Skeletal muscle satellite cell (primary cell): ENCODE results near the gene CDK3.

Source experiments
- H3K27me3 ChIP-seq: 2 replicates; pipeline ENCODE4 v1.7.0; 2013; ENCODE audit warnings: low read length; ENCODE audit not compliant: control insufficient read depth, insufficient read depth
- H3K36me3 ChIP-seq: 2 replicates; pipeline ENCODE4 v1.7.0; 2013; ENCODE audit warnings: mild to moderate bottlenecking, control low read depth, low read length; ENCODE audit not compliant: insufficient read depth
- H3K4me1 ChIP-seq: 2 replicates; pipeline ENCODE4 v1.7.0; 2013; ENCODE audit warnings: low read length; ENCODE audit not compliant: control insufficient read depth, insufficient read depth
- H3K4me2 ChIP-seq: 2 replicates; pipeline ENCODE4 v1.7.0; 2013; ENCODE audit warnings: mild to moderate bottlenecking, low read length
- H3K4me3 ChIP-seq: 2 replicates; pipeline ENCODE4 v1.7.0; 2013; ENCODE audit warnings: low read length
- H3K9ac ChIP-seq: 2 replicates; pipeline ENCODE4 v1.7.0; 2013; ENCODE audit warnings: mild to moderate bottlenecking, low read depth, low read length, moderate library complexity
- H3K9me3 ChIP-seq: replicated peaks from 2 replicates; pipeline ENCODE4 v1.7.0; 2013; ENCODE audit warnings: mild to moderate bottlenecking, control low read depth, low read length

Gene CDK3

GRCh38 chr17:76018801-76019200 lies 18.1 kb downstream of the CDK3 start:
- Histone ChIP-seq H3K4me3 (no peak overlapping the region), H3K4me2 (no peak overlapping the region), H3K36me3 (no peaks in the 10 kb centered on the region), H3K9me3 (no peaks in the 10 kb centered on the region), H3K9ac (no peak overlapping the region), H3K4me1 (no peaks in the 10 kb centered on the region), H3K27me3 (peaks cover 22% of the 10 kb centered on the region)

GRCh38 chr17:76019833-76020467 lies 19.3 kb downstream of the CDK3 start:
- Histone ChIP-seq H3K9ac (no peak overlapping the region), H3K27me3 (peaks cover 17% of the 10 kb centered on the region), H3K36me3 (no peaks in the 10 kb centered on the region), H3K4me1 (no peaks in the 10 kb centered on the region), H3K4me3 (no peak overlapping the region), H3K9me3 (no peaks in the 10 kb centered on the region), H3K4me2 (no peak overlapping the region)

DNA sequence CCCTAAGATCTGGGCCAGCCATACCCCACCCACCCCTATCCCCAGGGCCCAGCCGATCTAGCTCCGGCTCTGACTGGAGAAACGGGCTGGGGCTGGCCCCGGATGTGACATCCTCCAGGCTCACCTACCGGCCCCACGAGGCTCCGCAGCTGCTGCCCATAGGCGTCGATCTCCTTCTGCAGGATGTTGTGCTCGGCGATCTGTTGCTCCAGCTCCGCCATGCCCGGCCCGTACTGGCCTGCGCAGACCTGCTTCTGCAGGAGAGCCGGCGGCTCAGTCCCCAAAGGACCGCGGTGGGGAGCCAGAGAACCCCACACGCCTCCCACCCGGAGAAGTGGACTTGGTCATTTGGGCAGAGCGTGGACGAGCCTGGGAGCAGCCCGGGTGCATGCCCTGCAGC lies 21.6 kb downstream of the CDK3 start:
- H3K9me3 ChIP-seq: no peaks in the 10 kb centered on the region
- no peaks in the 10 kb centered on the region for H3K4me1 ChIP-seq
- peaks cover 5% of the 10 kb centered on the region for H3K27me3 ChIP-seq
- H3K4me2 ChIP-seq: no peak overlapping the region
- H3K9ac ChIP-seq: no peak overlapping the region
- no peak overlapping the region for H3K4me3 ChIP-seq
- H3K36me3 ChIP-seq: no peaks in the 10 kb centered on the region

GRCh38 chr17:76022973-76023899 lies 22.6 kb downstream of the CDK3 start:
- H3K4me2 ChIP-seq: no peak overlapping the region
- H3K9me3 ChIP-seq: no peaks in the 10 kb centered on the region
- no peak overlapping the region for H3K9ac ChIP-seq
- H3K27me3 ChIP-seq: peaks cover 5% of the 10 kb centered on the region
- no peak overlapping the region for H3K4me3 ChIP-seq
- no peaks in the 10 kb centered on the region for H3K36me3 ChIP-seq
- no peaks in the 10 kb centered on the region for H3K4me1 ChIP-seq

GRCh38 chr17:76023900-76024237 lies 23.2 kb downstream of the CDK3 start:
- no peaks in the 10 kb centered on the region for H3K4me1 ChIP-seq
- no peaks in the 10 kb centered on the region for H3K36me3 ChIP-seq
- peaks cover 5% of the 10 kb centered on the region for H3K27me3 ChIP-seq
- no peak overlapping the region for H3K4me3 ChIP-seq
- no peak overlapping the region for H3K9ac ChIP-seq
- H3K9me3 ChIP-seq: no peaks in the 10 kb centered on the region
- H3K4me2 ChIP-seq: no peak overlapping the region

DNA sequence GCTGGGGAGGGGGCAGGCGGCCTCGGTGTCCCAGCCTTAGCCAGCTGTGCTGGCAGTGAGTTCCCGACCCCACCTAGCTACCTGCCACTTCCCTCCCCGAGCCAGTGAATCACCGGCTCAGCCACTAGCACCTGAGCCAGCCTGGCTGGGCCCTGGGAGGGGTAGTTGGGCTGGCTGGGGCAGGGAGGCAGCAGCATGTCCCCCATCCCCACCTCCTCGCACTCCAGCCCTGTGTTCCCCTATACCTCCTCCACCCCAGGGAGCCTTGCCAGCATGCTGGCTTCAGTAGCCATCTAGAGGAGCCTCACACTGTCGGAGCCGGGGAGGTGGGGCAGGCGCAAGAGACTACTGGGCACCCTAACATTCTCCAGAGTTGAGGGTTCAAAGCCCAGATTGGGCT lies 23.7 kb downstream of the CDK3 start:
- Histone ChIP-seq H3K4me2 (no peak overlapping the region), H3K4me3 (no peak overlapping the region), H3K9me3 (no peaks in the 10 kb centered on the region), H3K4me1 (peaks cover 2% of the 10 kb centered on the region), H3K9ac (no peak overlapping the region), H3K36me3 (no peaks in the 10 kb centered on the region), H3K27me3 (peaks cover 5% of the 10 kb centered on the region)

- peaks cover 9% of the 10 kb centered on the region for H3K4me1 ChIP-seq
- H3K9me3 ChIP-seq: no peaks in the 10 kb centered on the region
- no peak overlapping the region for H3K4me2 ChIP-seq
- H3K27me3 ChIP-seq: no peaks in the 10 kb centered on the region
- no peaks in the 10 kb centered on the region for H3K36me3 ChIP-seq
- H3K9ac ChIP-seq: no peak overlapping the region
- no peak overlapping the region for H3K4me3 ChIP-seq
Measured at GRCh38 chr17:76025294-76025693, 24.6 kb downstream of the CDK3 start.

DNA sequence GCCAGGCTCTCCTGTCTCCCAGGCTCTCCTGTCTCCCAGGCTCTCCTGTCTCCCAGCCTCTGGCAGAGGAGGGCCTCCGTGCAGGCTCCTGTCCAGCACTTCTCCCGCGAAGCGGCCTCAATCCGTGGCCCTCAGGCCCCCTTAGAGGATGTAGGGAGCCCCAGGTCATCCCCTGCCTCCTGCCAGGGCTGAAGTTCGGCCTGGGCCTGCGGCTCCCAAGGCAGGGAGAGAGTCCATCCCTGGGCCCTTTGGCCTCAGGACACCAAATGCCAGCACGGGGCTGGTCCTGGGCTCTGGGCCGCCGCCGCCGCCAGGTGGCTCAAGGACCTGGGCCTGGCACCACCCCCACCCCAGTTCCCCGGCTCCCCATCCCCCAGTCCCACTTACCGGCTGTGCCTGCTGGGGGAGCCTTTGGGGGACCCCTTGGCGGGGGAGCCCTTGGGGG lies 26.1 kb downstream of the CDK3 start:
- Histone ChIP-seq H3K4me3 (no peak overlapping the region), H3K9ac (no peak overlapping the region), H3K27me3 (no peaks in the 10 kb centered on the region)

DNA sequence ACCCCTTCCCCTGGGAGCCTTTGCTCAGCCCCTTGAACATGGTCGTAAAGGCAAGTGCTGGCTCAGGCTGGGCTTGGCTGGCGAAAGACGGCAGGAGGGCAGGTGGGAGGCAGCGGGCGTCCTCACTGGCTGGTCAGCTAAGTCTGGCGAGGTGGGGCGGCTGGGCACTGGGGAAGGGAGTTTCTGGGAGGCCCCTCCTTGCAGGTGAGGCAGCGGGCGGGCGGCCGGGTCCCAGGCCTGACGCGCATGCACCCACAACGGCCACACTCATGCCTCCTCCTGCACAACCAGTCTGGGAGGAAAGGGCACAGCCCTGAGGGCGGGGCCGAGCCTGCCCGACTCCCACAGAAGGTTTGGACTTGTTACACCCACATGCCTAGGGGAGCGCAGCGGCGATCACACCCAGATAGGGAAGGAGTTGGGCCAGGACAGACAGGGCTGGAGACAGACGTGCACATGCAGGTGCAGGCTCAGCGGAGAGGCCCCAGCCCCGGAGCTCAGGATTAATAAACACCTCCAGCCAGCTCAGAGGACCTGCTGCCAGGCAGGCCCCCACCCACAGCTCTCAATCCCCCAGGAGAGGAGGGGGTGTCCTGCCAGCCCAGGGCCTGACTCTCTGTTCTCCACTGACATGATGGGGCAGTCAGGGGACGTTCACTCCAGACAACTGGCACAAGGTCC lies 26.6 kb downstream of the CDK3 start, which contains the start of gene EVPL:
Gene EVPL, minus strand, starts transcription at position 148 of the 681 bp plus-strand sequence. Its CDS starts 108 bp downstream, at position 40.
- Histone ChIP-seq H3K9me3 (no peaks in the 10 kb centered on the region), H3K27me3 (no peaks in the 10 kb centered on the region), H3K4me2 (no peak within 1 kb of the TSS), H3K9ac (no peak within 1 kb of the TSS), H3K4me1 (peaks cover 12% of the 10 kb centered on the region), H3K36me3 (no peaks in the 10 kb centered on the region), H3K4me3 (no peak within 1 kb of the TSS)

More for the DNA sequence above, 26.1 kb downstream of the CDK3 start:
- H3K9me3 ChIP-seq: no peaks in the 10 kb centered on the region
- no peaks in the 10 kb centered on the region for H3K36me3 ChIP-seq
- no peak overlapping the region for H3K4me2 ChIP-seq
- peaks cover 12% of the 10 kb centered on the region for H3K4me1 ChIP-seq

DNA sequence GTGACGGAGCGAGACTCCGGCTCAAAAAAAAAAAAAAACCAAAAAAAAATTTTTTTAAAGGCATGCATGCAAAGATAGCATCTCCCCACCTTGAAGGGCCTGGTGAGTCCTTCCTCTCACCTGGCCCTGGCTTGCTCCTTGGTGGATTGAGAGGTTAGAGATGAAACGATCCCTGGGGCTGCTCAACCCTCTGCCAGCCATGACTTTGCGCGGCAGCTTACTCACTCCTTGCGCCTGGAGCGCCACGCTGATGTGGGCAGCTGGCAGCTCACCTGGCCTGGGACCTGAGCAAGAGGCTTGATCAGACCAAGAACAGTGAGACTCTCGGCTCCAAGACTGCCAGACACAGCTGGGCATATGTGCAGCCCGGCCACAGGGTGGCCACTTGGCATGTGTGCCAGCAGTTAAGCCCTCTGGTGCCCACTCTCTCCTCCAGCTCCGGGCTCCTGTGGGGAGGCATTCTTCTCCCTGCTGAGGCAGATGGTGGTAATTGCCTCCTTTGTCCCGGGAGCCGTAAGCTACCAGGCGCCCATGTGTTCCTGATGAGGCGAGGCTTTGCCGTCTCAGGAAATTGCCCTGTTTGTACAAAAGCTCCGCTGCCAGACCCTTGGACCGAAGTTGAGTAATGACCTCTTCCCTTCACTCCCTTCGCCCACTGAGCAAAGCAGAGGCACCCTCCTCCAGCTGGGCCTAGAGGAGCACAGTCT lies 31.6 kb downstream of the CDK3 start:
- Histone ChIP-seq H3K4me1 (peaks cover 12% of the 10 kb centered on the region), H3K9ac (no peak overlapping the region), H3K9me3 (no peaks in the 10 kb centered on the region), H3K4me3 (no peak overlapping the region), H3K4me2 (no peak overlapping the region), H3K36me3 (no peaks in the 10 kb centered on the region), H3K27me3 (no peaks in the 10 kb centered on the region)

DNA sequence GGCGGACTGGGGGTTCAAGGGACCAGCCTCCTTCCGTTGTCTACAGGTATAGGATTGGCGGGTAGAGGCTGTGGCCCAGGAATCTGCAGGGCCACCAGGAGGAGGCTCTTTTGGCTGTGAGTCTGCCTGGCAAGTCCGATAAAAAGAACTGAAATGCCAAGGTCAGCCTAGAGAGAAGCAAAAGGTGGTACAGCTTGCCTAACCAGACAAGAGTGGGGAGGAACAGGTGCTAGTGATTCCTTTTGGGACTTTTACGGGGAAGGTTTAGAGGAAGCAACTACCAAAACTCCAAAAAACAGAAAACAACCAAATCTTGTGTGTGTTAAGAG lies 32.1 kb downstream of the CDK3 start:
- Histone ChIP-seq H3K4me2 (no peak overlapping the region), H3K27me3 (no peaks in the 10 kb centered on the region), H3K9me3 (no peaks in the 10 kb centered on the region), H3K4me3 (no peak overlapping the region), H3K4me1 (peaks cover 12% of the 10 kb centered on the region), H3K9ac (no peak overlapping the region), H3K36me3 (peaks cover under 1% of the 10 kb centered on the region)
